Amniotic epithelial cell (primary cell): Measurements from ENCODE around the gene CARD6.
"Not testable (repeated sequence)": the region's sequence is repeated elsewhere in the genome, so short reads cannot be mapped to it uniquely, and the experiment has no call there.

Experiments used
- DNase-seq: peaks from one replicate; pipeline ENCODE4 v3.0.0-alpha.2; 2010; ENCODE audit warnings: low read depth

CARD6 gene, protein sequence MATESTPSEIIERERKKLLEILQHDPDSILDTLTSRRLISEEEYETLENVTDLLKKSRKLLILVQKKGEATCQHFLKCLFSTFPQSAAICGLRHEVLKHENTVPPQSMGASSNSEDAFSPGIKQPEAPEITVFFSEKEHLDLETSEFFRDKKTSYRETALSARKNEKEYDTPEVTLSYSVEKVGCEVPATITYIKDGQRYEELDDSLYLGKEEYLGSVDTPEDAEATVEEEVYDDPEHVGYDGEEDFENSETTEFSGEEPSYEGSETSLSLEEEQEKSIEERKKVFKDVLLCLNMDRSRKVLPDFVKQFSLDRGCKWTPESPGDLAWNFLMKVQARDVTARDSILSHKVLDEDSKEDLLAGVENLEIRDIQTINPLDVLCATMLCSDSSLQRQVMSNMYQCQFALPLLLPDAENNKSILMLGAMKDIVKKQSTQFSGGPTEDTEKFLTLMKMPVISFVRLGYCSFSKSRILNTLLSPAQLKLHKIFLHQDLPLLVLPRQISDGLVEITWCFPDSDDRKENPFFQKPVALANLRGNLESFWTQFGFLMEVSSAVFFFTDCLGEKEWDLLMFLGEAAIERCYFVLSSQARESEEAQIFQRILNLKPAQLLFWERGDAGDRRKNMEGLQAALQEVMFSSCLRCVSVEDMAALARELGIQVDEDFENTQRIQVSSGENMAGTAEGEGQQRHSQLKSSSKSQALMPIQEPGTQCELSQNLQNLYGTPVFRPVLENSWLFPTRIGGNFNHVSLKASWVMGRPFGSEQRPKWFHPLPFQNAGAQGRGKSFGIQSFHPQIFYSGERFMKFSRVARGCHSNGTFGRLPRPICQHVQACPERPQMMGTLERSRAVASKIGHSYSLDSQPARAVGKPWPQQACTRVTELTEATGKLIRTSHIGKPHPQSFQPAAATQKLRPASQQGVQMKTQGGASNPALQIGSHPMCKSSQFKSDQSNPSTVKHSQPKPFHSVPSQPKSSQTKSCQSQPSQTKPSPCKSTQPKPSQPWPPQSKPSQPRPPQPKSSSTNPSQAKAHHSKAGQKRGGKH

DNA sequence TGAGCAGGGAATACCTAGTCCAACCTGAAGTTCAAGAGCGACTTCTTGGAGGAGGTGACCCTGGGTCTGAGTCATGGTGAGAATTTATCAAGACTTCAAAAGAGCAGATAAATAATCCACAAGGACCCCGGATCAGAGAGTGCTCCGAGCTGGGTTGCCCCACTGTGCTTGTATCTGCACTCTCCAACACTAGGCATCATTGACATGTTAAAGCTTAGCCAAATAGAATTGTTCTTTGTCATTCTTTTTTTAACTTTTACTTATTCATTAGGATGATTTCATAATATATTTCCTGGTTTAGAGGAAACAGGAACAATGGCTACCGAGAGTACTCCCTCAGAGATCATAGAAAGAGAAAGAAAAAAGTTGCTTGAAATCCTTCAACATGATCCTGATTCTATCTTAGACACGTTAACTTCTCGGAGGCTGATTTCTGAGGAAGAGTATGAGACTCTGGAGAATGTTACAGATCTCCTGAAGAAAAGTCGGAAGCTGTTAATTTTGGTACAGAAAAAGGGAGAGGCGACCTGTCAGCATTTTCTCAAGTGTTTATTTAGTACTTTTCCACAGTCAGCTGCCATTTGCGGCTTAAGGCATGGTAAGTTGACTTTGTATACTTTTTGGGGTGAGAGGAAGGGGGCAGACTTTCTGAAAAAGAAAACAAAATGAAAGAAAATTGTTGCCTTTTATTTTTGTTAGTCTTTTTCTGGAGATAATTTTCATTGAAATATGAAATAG, at the start of gene CARD6:
TSS of gene CARD6 (plus strand) at position 300 of the 738 bp plus-strand sequence. CDS start at position 316, 16 bp downstream.
- peak; percentile 57 for DNase-seq

DNA sequence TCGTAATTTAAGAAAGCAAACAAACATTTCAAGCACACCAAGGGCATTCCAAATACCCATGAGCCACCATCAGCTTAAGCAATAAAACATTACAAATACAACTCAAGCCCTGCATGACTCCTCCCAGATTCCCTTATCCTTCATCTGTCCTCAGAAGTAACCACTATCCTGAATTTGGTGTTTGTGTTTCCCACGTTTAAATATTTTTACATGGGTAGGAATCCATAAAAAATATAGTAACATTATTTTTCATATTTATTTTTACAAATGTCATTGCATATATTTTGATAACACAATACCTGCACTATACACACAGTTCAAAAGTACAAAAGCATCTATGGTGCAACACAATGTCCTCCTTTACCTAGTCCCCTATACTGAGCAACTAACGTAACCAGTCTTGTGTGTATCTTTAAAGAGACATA, 49.4 kb upstream of the CARD6 start:
- peak; percentile 51 for DNase-seq

DNA sequence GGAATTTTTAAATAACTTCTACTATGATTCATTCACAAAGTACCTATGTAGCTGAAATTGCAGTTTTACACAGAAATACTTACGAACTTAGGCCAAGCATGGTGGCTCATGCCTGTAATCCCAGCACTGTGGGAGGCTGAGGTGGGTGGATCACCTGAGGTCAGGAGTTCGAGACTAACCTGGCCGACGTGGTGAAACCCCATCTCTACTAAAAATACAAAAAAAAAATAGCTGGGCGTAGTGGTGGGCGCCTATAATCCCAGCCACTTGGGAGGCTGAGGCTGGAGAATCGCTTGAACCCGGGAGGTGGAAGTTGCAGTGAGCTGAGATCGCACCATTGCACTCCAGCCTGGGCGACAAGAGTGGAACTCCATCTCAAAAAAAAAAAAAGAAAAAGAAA, 48.5 kb upstream of the CARD6 start:
- not testable (repeated sequence) for DNase-seq

DNA sequence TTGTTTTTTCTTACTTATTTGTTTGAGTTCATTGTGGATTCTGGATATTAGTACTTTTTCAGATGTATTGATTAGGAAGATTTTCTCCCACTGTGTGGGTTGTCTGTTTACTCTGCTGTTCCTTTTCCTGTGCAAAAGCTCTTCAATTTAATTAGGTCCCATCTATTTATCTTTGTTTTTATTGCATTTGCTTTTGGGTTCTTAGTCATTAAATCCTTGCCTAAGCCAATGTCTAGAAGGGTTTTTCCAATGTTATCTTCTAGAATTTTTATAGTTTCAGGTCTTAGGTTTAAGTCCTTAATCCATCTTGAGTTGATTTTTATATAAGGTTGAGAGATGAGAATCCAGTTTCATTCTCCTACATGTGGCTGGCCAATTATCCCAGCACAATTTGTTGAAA, 46.8 kb upstream of the CARD6 start:
- not testable (repeated sequence) for DNase-seq

DNA sequence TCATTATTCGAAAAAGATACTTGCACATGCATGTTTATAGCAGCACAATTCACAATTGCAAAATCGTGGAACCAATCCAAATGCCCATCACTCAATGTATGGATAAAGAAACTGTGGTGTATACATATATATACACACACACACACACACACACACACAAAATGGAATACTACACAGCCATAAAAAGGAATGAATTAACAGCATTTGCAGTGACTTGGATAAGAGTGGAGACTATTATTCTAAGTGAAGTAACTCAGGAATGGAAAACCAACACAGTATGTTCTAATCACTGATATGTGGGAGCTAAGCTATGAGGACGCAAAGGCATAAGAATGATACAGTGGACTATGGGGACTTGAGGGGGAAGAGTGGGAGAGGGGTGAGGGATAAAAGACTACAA, 46.3 kb upstream of the CARD6 start:
- DNase-seq, result not testable (repeated sequence)

DNA sequence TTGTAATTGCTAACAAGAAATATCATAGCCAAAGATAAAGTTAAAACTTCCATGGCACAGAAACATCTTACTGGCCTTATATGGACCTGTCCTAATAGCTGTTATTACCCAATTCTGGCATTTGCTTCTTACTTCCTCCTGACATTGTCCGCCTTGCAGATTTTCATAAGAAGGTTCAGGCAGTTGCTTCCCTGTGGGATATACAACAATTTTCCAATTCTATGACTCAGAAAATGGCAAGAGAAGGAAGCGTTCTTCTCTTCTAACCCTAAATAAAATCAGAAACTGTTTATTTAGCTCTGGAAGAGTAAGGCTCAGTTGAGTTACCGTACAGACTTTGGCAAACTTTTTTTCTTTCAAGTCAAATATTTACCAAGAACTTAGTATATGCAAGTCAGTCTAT, 44.7 kb upstream of the CARD6 start:
- DNase-seq, result peak; percentile 80

DNA sequence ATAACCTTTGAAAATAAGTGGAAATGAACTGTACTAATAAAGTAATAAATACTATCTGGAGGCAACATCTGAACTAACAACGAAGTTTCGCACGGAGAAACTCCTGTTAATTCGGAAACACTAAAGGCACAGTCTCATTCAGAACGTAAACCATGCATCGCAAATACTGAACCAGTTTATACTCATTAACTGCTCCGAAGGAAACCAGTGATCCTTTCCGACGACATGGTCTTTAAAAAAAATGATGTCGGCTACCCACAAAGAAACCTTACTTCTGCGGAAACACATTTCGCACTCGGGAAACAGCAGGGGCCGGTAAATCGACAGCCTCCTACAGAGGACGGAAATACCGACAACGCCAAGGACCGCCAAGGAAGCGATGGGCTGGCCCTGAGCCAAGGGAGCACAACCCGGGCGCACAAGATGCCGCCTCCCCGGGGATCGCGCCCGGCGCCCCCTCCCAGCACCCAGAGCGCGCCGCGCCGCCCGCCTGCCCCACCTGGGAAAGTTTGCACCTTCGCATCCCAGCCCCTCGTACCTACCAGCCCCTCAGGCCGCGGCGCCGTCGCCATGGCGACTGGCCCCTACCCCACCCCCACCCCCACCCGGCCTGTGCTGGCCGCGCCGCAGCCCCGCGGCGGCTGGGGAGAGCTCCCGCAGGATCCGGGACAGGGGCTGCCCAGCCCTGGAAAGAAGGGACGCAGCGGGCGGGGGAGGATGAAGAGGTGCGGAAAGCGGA, 43.7 kb upstream of the CARD6 start:
- peak; percentile 58 for DNase-seq

DNA sequence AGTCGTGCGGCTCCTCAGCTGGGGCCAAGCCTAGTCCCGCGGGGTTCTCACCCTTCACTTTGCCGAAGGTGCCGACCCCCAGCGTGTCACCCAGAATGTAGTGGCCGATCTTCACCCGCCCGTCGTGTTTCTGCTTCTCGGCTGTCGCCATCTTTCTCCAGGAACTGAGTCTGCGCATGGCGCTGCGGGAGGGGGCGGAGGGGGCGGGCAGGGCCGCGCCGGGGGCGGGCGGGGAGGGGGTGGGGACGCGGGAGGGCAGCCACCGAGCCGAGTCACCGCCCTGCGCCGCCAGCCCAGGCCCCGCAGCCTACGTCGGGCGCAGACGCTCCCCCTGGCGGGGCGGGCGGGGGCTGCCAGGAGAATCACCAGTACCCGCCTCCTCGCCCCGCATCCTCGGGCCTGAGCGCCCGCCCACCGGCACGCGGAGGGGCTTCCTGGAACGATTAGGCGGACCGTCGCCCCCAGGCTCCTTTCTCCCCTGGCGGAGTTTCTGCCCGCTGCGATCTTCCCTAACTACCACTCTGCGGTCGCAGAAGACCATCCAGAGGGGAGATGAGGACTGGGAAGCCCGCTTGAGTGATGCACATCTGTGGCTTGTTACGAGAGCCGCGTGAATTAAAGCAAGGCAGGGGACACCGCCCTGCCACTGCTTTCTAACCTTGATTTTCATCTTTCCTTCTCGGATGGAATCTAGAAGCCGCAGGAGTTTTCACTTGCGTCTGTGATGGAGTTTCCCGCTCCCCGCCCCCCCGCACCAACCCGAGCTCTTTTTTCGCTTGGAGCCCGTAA, 43.0 kb upstream of the CARD6 start, which contains the start of gene PRKAA1:
TSS of gene PRKAA1 (minus strand) at position 363 of the 789 bp plus-strand sequence. CDS start at position 178, 185 bp downstream.
- DNase-seq, result peak; percentile 74

DNA sequence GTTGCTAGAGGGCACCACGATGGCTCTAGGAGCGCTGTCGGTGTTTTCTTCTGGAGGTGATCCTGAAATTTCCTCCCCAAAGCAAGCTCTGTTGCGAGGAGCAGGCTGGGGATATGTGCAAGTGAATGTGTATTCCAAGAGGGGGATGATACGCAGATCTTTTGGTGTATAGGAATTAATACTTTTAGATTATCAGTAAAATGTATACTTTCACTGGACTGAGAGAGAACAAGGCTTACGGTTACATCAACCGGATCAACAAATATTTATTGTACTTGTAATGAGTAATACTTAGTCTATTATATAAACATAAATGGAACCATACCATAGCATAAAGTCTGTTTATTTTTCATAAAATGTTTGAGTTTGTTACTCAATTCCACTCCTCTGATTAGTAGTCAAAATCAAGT, 42.4 kb upstream of the CARD6 start:
- no peak for DNase-seq

DNA sequence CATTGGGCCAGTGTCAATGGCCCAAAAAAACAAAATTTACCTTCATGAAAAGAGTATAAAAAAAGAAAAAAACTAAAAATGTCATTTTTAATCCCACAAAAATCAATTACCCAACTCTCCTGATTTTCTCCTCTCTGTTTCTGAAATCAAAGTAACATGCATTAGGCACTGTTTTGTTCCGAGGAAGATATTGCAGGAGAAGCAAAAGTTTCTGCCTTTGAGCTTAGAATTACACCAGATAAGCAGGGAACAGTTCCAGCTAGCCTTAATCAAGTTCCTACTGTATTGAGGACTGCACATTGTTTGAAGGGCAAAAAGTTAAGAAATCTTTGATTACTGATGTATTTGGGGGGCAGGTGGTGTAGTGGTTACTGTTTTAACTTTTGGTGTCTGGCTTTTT, 41.9 kb upstream of the CARD6 start:
- no peak for DNase-seq

DNA sequence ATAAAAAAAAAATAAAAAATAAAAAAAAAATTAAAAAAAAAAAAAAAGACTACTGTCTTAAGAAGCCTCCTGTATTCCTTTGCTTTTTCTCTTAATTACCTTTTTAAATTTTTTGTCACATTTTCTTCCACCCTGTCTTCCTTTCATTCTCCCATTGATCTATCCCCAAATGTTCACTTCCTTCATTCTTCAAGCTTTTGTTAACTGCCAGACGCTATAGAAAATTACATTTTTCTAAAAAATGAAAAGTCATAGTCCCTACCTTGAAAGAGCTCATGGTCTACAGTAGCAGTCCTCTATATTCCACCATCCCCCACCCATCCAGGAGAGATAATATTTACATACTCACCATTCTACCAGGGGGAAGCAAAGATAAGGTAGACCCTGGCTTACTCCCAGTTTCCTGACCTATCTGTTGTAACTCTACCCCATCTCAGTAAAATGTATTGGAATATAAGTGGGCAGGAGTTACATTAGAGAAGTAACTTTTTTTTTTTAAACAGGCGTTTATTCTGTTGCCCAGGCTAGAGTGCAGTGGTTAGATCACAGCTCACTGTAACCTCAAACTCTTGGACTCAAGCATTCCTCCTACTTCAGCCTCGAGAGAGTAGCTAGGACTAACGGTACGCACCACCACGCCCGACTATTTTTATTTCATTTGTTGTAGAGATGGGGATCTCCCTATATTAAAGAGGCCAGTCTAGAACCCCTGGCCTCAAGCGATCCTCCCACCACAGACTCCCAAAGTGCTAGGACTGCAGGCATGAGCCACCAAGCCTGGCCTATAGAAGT, 39.2 kb upstream of the CARD6 start:
- DNase-seq, result no peak

DNA sequence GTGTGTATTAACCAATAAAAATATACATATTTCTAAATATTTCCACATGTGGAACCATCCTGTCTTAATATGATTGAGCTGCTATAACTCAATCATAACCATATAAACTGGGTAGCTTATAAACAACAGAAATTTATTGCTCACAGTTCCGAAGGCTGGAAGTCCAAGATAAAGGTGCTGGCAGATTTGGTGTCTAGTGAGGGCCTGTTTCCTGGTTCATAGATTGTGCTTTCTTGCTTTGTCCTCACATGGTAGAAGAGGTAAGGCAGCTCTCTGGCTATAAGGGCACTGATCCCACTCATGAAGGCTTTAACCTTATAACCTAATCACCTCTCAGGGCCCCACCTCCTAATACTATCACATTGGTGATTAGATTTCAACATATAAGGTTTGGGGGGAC, 29.0 kb upstream of the CARD6 start:
- no peak for DNase-seq

DNA sequence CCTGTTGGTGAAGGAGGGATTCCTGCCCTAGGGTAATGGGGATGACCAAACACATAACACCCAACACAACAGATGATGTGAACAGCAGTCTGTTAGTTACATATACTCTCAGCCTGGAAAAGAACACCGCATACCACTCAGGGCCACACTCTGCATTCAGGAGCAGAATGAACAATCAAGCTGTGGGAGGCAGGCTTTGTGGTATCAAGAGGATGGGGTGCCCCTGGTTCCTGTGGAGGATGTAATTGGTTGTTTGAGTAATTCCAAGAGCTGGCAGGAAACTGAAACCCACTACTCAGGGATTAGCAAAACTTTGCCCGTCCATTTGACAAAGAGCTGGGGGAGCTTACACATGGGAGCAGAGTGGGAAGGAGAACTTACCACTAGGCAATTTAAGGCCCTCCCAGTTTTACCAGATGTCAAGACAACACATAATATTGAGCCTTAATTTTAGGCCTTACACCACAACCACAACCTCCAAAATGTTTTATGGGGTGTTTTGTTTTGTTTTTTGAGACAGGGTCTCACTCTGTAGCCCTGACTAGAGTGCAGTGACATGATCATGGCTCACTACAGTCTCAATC, 27.4 kb upstream of the CARD6 start:
- DNase-seq, result no peak

DNA sequence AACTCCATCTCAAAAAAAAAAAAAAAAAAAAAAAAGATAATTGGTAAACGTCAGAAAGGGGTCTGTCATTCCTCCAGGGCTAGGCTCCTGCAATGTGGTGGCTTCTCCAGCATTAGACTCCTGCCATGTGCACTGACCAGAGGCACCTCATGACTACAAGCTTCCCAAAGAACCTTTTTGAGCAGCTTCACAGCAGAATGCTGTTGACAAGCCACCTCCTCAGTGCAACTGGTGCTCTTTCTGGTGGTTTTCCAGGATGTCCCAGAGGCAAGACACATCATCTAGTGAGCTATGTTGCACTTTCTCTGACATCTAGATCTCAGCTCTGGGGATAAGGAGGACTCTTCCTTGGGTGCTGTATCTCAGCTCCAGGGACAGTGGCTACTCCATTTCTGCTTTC, 17.7 kb upstream of the CARD6 start:
- no peak for DNase-seq

DNA sequence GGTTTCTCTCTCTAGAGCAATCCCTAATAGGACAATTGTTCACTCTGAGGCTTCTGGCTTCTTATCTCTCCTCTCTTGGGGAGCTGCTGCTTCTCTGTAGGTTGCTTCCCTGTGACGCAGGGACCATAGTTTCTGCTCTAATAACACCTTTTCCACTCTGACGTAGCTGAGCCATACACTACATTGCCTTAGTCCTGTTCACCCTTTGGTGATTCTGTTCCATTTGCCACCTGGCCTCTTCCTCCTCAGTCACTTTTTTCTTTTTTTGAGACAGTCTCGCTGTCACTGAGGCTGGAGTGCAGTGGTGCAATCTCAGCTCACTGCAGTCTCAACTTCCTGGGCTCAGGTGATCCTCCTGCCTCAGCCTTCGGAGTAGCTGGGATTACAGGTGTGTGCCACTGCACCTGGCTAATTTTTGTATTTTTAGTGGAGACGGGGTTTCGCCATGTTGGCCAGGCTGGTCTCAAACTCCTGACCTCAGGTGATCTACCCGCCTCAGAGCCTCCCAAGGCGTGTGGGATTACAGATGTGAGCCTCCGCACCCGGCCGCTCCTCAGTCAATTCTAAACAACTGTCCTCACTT, 15.6 kb upstream of the CARD6 start:
- not testable (repeated sequence) for DNase-seq

DNA sequence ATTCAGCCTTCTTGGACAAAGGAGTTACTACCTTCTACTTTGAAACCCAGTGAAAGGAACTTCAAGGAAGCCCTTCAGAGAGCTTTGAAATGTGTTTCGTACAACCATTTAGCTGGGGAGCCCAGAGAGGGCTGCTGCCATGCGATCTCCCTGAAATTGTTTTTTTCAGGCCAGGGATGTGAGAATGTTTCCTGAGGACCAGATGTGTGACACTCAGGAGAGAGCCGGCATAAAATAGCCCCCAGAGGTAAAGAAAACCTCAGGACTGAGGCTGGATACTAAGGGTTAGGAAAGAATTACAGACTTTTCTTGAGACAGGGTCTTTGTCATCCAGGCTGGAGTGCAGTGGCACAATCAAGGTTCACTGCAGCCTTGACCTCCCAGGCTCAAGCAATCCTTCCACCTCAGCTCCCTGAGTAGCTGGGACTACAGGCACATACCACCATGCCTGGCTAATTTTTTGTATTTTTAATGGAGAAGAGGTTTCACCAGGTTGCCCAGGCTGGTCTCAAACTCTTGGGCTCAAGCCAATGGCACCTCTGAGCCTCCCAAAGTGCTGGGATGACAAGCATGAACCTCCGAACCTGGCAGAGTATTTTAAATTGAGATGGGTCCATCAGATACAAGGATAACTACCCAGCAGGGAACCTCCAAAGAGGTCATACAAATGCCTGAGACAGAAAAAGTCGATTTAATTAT, 14.5 kb upstream of the CARD6 start:
- DNase-seq, result no peak

DNA sequence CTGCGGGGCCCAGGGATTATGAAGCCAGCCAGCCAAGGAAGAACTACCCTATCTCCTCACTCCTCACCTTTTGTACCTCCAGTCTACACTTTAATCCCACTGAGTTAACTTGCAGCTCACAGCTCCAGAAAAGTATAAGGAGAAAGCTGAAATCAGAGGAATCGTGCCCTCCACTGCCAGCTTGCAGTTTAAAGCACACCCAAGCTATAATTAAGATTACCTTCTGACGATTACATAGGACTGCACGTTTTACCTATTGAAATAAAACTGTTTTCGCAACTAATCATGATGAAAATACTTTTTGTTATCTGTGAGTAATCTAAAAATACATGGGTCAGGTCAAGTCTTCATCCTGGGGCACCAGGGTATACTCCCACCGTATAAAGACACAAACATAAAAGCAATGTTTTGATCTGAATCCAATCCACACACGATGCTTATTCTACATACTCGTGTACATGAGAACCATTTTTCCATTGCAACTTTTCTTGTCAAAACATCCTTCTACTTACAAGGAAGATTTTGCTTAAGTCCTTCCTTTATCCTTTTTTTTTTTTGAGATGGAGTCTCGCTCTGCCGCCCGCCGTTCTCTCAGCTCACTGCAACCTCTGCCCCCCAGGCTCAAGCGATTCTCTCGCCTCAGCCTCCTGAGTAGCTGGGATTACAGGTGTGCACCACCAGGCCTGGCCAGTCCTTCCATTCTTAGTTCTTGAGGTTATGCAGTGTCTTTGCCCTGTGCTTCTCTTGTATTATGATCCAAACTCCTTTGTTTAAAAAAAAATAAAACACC, 13.8 kb upstream of the CARD6 start:
- no peak for DNase-seq
